ENCODE results near the gene OXCT1.

OXCT1 gene

GRCh38 chr5:41869724-41870626 is at the start of gene OXCT1:
TSS of gene OXCT1 (minus strand) at chr5:41870425. CDS start at chr5:41870358, 67 bp downstream.
- peak; percentile 73 for DNase-seq

GRCh38 chr5:41918105-41918504 is 47.9 kb upstream of the OXCT1 start:
- no peak for DNase-seq

GRCh38 chr5:41908374-41909079 is 38.3 kb upstream of the OXCT1 start:
- DNase-seq: no peak

- no peak for DNase-seq
Observed at GRCh38 chr5:41906151-41906550, 35.9 kb upstream of the OXCT1 start.

- DNase-seq: peak; percentile 97
Observed at GRCh38 chr5:41903892-41904799, 33.9 kb upstream of the OXCT1 start, which contains the start of gene RIMOC1. TSS of gene RIMOC1 (plus strand) at chr5:41904344. CDS start at chr5:41904368, 24 bp downstream.

GRCh38 chr5:41903382-41903891 is 33.2 kb upstream of the OXCT1 start:
- DNase-seq: no peak

GRCh38 chr5:41896230-41896629 is 26.0 kb upstream of the OXCT1 start:
- no peak for DNase-seq

GRCh38 chr5:41893074-41893851 is 23.0 kb upstream of the OXCT1 start:
- DNase-seq: no peak

GRCh38 chr5:41892031-41892430 is 21.8 kb upstream of the OXCT1 start:
- DNase-seq: no peak

GRCh38 chr5:41891066-41891707 is 21.0 kb upstream of the OXCT1 start:
- DNase-seq: no peak

- DNase-seq: no peak
Observed at GRCh38 chr5:41885286-41885685, 15.1 kb upstream of the OXCT1 start.

- DNase-seq: no peak
Observed at GRCh38 chr5:41883936-41884335, 13.7 kb upstream of the OXCT1 start.

GRCh38 chr5:41883243-41883642 is 13.0 kb upstream of the OXCT1 start:
- no peak for DNase-seq

GRCh38 chr5:41882765-41883164 is 12.5 kb upstream of the OXCT1 start:
- no peak for DNase-seq

- DNase-seq: no peak
Observed at GRCh38 chr5:41878643-41879478, 8.6 kb upstream of the OXCT1 start.

GRCh38 chr5:41878173-41878572 is 7.9 kb upstream of the OXCT1 start:
- no peak for DNase-seq

- DNase-seq: no peak
Observed at GRCh38 chr5:41877408-41877807, 7.2 kb upstream of the OXCT1 start.

GRCh38 chr5:41876678-41877077 is 6.5 kb upstream of the OXCT1 start:
- DNase-seq: no peak

- DNase-seq: no peak
Observed at GRCh38 chr5:41875121-41875520, 4.9 kb upstream of the OXCT1 start.

- DNase-seq: no peak
Observed at GRCh38 chr5:41874512-41875060, 4.4 kb upstream of the OXCT1 start.
